Activated naive CD8-positive, alpha-beta T cell (primary cell): Measurements from ENCODE around the gene ITGB6.

ENCODE experiments used
- H3K27ac Mint-ChIP-seq: one replicate; pipeline ENCODE4 v1.8.0; 2021; ENCODE audit warnings: mixed read lengths
- H3K27me3 Mint-ChIP-seq: one replicate; pipeline ENCODE4 v1.8.0; 2021; ENCODE audit warnings: mixed read lengths
- H3K36me3 Mint-ChIP-seq: one replicate; pipeline ENCODE4 v1.8.0; 2021; ENCODE audit warnings: mixed read lengths
- H3K4me1 Mint-ChIP-seq: one replicate; pipeline ENCODE4 v1.8.0; 2021; ENCODE audit warnings: low read depth, mixed read lengths
- H3K4me3 Mint-ChIP-seq: one replicate; pipeline ENCODE4 v1.8.0; 2021; ENCODE audit warnings: mild to moderate bottlenecking, mixed read lengths
- H3K9me3 Mint-ChIP-seq: one replicate; pipeline ENCODE4 v1.8.0; 2021; ENCODE audit warnings: low read depth, mixed read lengths

Gene ITGB6

GRCh38 chr2:160055726-160056108 lies 144.4 kb downstream of the ITGB6 start:
- Mint-ChIP-seq H3K4me1 (no peaks in the 10 kb centered on the region), H3K36me3 (no peaks in the 10 kb centered on the region), H3K27me3 (peaks cover 23% of the 10 kb centered on the region), H3K27ac (no peak overlapping the region), H3K9me3 (no peaks in the 10 kb centered on the region), H3K4me3 (no peak overlapping the region)

- Mint-ChIP-seq H3K4me3 (no peak overlapping the region), H3K9me3 (no peaks in the 10 kb centered on the region), H3K36me3 (no peaks in the 10 kb centered on the region), H3K27me3 (peaks cover 17% of the 10 kb centered on the region), H3K27ac (no peak overlapping the region), H3K4me1 (no peaks in the 10 kb centered on the region)
Measured at GRCh38 chr2:160054984-160055725, 144.9 kb downstream of the ITGB6 start.

DNA sequence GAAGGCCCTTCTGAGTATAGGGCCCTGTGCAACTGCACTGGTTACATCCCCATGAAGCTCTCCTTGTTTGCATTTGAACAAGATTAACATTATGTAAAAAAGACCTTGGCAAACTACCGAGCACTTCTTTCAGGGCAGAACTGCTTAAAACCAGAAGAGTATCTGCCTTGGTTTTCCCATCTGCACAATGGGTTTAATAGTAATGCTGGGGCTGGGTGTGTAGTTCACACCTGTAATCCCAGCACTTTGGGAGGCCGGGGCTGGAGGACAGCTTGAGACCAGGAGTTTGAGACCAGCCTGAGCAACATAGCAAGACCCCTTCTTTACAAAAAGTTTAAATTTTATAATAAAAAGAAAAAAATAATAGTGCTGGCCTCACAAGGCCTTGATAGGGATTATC lies 146.1 kb downstream of the ITGB6 start:
- H3K36me3 Mint-ChIP-seq: no peaks in the 10 kb centered on the region
- H3K27me3 Mint-ChIP-seq: peaks cover 10% of the 10 kb centered on the region
- H3K9me3 Mint-ChIP-seq: no peaks in the 10 kb centered on the region
- no peak overlapping the region for H3K4me3 Mint-ChIP-seq
- H3K27ac Mint-ChIP-seq: no peak overlapping the region
- no peaks in the 10 kb centered on the region for H3K4me1 Mint-ChIP-seq

- Mint-ChIP-seq H3K36me3 (no peaks in the 10 kb centered on the region), H3K27ac (no peak overlapping the region), H3K4me3 (no peak overlapping the region), H3K4me1 (no peaks in the 10 kb centered on the region), H3K9me3 (no peaks in the 10 kb centered on the region), H3K27me3 (peaks cover 4% of the 10 kb centered on the region)
Measured at GRCh38 chr2:160052531-160052930, 147.5 kb downstream of the ITGB6 start.

- Mint-ChIP-seq H3K27ac (no peak overlapping the region), H3K36me3 (no peaks in the 10 kb centered on the region), H3K4me3 (no peak overlapping the region), H3K9me3 (no peaks in the 10 kb centered on the region), H3K27me3 (peaks cover 4% of the 10 kb centered on the region), H3K4me1 (no peaks in the 10 kb centered on the region)
Measured at GRCh38 chr2:160051371-160051800, 148.7 kb downstream of the ITGB6 start.

DNA sequence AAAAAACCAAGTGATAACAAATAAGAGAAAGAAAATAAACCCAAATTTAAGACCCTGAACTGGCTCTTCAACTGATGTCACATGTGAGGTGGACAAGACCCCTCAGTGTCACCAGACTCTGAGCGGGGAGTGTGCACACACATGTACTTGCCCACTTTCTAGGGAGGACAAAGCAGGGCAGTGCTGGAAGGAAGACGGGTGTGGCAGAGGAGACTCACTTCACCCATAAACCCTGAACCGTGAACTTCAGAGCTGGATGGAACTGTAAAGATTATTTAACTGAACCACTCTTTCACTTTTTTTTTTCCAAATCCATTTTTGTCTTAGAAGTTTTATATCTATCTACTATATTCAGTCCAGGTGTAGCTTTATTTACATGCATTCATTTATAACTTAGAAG lies 149.9 kb downstream of the ITGB6 start:
- no peaks in the 10 kb centered on the region for H3K36me3 Mint-ChIP-seq
- H3K27me3 Mint-ChIP-seq: peaks cover 4% of the 10 kb centered on the region
- H3K27ac Mint-ChIP-seq: no peak overlapping the region
- no peaks in the 10 kb centered on the region for H3K9me3 Mint-ChIP-seq
- H3K4me3 Mint-ChIP-seq: no peak overlapping the region
- no peaks in the 10 kb centered on the region for H3K4me1 Mint-ChIP-seq
